Activated T-helper 17 cell treated with anti-CD3 and anti-CD28 coated beads, Interleukin-2, amount 50 U/mL, for 72 hours (primary cell): ENCODE results near the gene GOLGA3. TPM values are rescaled to one million over a fixed set of nuclear protein-coding genes. Genes with fewer than 3 reads are reported as not detected.
A peak's percentile ranks its signal among the peaks of the same experiment; 100 is the strongest.
"Not testable (repeated sequence)": the region's sequence is repeated elsewhere in the genome, so short reads cannot be mapped to it uniquely, and the experiment has no call there.

Source experiments
- ATAC-seq: fragments of 150-1000 bp; cut with Tn5 transposase; replicated peaks from 2 replicates; pipeline ENCODE4 v1.10.0; 2021; ENCODE audit warnings: mild to moderate bottlenecking, moderate library complexity
- H3K27ac Mint-ChIP-seq: one replicate; pipeline ENCODE4 v1.8.0; 2022; ENCODE audit warnings: mixed read lengths
- H3K27me3 Mint-ChIP-seq: one replicate; pipeline ENCODE4 v1.8.0; 2022; ENCODE audit warnings: mixed read lengths
- H3K36me3 Mint-ChIP-seq: one replicate; pipeline ENCODE4 v1.8.0; 2022; ENCODE audit warnings: low read depth, mild to moderate bottlenecking, mixed read lengths
- H3K4me1 Mint-ChIP-seq: one replicate; pipeline ENCODE4 v1.8.0; 2022; ENCODE audit warnings: mixed read lengths
- H3K4me3 Mint-ChIP-seq: one replicate; pipeline ENCODE4 v1.8.0; 2022; ENCODE audit warnings: mild to moderate bottlenecking, mixed read lengths
- H3K9me3 Mint-ChIP-seq: one replicate; pipeline ENCODE4 v1.8.0; 2022; ENCODE audit warnings: mixed read lengths
- total RNA-seq, 2 donors: library from RNA; stranded (reverse); gene quantifications; one replicate each; pipeline ENCODE4 v1.2.3, GENCODE V29; 2022

Gene GOLGA3
- total RNA-seq, result 10 to 100 TPM; 51.8 to 56.8 TPM

GRCh38 chr12:132828706-132829534 is at the start of gene GOLGA3:
Gene GOLGA3, minus strand, starts transcription at chr12:132828869. Its CDS starts 6,741 bp downstream, at chr12:132822128.
- H3K4me1 Mint-ChIP-seq, result peaks cover 21% of the 10 kb centered on the region
- H3K27ac Mint-ChIP-seq, result peak within 1 kb of the TSS; percentile 99
- peaks cover 50% of the 10 kb centered on the region for H3K36me3 Mint-ChIP-seq
- peak within 1 kb of the TSS; percentile 94 for H3K4me3 Mint-ChIP-seq
- H3K9me3 Mint-ChIP-seq, result no peaks in the 10 kb centered on the region
- ATAC-seq, result peak; percentile 93
- H3K27me3 Mint-ChIP-seq, result no peaks in the 10 kb centered on the region

DNA sequence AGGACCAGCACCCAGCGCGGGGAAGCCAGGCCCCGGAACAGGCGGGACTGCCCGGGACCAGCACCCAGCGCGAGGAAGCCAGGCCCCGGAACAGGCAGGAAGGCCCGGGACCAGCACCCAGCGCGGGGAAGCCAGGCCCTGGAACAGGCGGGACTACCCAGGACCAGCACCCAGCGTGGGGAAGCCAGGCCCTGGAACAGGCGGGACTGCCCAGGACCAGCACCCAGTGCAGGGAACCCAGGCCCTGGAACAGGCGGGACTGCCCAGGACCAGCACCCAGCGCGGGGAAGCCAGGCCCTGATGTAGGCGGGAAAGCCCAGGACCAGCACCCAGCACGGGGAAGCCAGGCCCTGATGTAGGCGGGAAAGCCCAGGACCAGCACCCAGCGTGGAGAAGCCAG is 46.0 kb upstream of the GOLGA3 start:
- peaks cover 84% of the 10 kb centered on the region for H3K36me3 Mint-ChIP-seq

DNA sequence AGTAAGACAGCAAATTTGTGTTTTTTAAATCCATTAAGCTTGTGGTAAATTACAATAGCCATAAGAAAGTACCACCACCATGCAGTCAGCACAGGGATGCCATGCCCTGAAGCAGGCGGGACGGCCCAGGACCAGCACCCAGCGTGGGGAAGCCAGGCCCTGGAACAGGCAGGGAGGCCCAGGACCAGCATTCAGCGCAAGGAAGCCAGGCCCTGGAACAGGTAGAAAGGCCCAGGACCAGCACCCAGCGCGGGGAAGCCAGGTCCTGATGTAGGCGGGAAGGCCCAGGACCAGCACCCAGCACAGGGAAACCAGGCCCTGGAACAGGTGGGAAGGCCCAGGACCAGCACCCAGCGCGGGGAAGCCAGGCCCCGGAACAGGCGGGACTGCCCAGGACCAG is 45.5 kb upstream of the GOLGA3 start:
- H3K27me3 Mint-ChIP-seq, result no peaks in the 10 kb centered on the region
- peak overlapping the region; percentile 29 for H3K4me3 Mint-ChIP-seq
- no peaks in the 10 kb centered on the region for H3K9me3 Mint-ChIP-seq
- H3K27ac Mint-ChIP-seq, result peak overlapping the region; percentile 58
- no peaks in the 10 kb centered on the region for H3K4me1 Mint-ChIP-seq
- ATAC-seq, result no peak
- H3K36me3 Mint-ChIP-seq, result peaks cover 84% of the 10 kb centered on the region

More for the DNA sequence above, 46.0 kb upstream of the GOLGA3 start:
- not testable (repeated sequence) for H3K4me3 Mint-ChIP-seq, H3K4me1 Mint-ChIP-seq, ATAC-seq, H3K9me3 Mint-ChIP-seq, H3K27me3 Mint-ChIP-seq, H3K27ac Mint-ChIP-seq

- ATAC-seq, result peak; percentile 31
Measured at GRCh38 chr12:132873724-132874123, 45.1 kb upstream of the GOLGA3 start.

DNA sequence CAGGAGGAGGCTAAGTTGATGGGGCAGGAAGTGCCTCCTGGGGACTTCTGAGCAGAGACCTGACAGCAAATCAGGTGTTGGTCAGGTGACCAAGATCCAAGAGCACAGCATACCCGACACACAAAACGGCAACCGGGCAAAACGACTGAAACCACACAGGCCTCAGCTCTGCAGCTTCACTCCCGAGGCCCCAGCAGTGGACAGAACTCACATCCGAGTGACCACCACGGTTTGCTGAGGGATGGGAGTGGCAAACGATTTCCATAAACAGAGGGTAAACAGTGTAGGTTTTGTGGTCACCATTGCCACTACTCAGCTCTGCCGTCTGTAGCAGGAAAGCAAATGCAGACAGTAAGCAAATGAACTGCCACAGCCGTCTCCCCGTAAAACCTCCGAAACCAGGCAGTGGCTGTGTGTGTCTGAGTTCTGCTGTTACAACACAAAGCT is 44.3 kb upstream of the GOLGA3 start:
- H3K4me1 Mint-ChIP-seq, result no peaks in the 10 kb centered on the region
- H3K27me3 Mint-ChIP-seq, result no peaks in the 10 kb centered on the region
- peak overlapping the region; percentile 26 for H3K4me3 Mint-ChIP-seq
- H3K9me3 Mint-ChIP-seq, result no peaks in the 10 kb centered on the region
- peak; percentile 83 for ATAC-seq
- peaks cover 85% of the 10 kb centered on the region for H3K36me3 Mint-ChIP-seq
- no peak overlapping the region for H3K27ac Mint-ChIP-seq

More at GRCh38 chr12:132873724-132874123, 45.1 kb upstream of the GOLGA3 start:
- Mint-ChIP-seq H3K9me3 (no peaks in the 10 kb centered on the region), H3K27ac (peak overlapping the region; percentile 58), H3K27me3 (no peaks in the 10 kb centered on the region), H3K4me1 (no peaks in the 10 kb centered on the region), H3K36me3 (peaks cover 82% of the 10 kb centered on the region), H3K4me3 (peak overlapping the region; percentile 29)

DNA sequence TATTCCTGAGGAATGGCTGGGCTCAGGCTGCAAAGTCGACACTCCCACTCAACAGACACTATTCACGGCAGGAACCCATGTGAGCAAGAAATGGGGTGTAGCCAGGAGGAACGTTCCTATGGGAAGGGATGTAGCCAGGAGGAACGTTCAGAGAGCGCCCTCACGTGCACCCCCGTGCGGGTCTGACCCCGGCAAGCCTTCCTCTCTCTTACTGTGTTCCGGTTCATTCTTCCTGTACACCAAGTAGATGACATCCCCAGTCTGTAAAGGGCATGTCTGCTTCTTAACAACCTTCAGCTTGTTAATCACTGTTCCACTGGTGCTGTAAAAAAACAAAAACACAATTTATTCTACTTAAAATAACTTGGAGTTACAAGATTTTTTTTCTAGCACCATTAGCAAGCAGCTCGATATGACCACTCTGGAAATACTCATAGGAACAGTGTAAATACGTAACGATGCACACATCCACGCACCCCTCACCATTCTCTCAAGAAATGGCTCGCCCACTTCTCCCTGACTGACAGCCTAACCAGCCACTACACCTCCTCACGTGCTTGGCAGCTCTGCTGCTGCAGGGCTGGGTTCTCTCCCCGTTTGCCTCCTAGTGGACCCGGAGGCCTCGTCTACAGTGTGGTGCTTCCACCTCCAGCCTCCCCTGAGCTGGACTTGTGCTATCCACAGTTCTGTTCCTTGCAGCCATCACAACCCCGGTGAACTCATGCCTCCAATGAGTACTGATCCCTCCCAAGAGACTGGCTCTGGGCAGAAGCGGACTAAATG is 43.6 kb upstream of the GOLGA3 start:
- H3K4me3 Mint-ChIP-seq, result peak overlapping the region; percentile 26
- no peaks in the 10 kb centered on the region for H3K9me3 Mint-ChIP-seq
- no peaks in the 10 kb centered on the region for H3K27me3 Mint-ChIP-seq
- peaks cover 6% of the 10 kb centered on the region for H3K4me1 Mint-ChIP-seq
- peaks cover 85% of the 10 kb centered on the region for H3K36me3 Mint-ChIP-seq
- H3K27ac Mint-ChIP-seq, result no peak overlapping the region
- no peak for ATAC-seq

DNA sequence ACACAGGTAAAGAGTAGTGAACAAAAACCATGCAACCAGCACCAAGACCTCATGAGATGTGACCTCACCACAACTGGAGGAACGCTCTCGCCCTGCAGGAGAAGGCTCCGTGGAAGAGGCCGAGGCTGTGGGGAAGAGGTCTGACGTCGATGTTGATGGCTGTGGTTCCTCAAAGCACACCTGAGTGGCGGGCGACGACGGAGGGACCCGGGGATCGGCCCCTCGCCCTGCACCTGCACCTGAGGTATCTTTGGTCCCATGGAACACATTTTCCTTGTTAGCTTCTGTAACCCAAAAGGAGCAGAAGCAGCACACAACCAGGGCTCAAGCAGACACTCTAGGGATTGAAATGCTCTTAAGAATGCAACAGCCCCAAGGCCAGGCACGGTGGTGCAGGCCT is 40.9 kb upstream of the GOLGA3 start:
- no peak overlapping the region for H3K27ac Mint-ChIP-seq
- H3K27me3 Mint-ChIP-seq, result no peaks in the 10 kb centered on the region
- H3K36me3 Mint-ChIP-seq, result peaks cover 83% of the 10 kb centered on the region
- no peaks in the 10 kb centered on the region for H3K9me3 Mint-ChIP-seq
- no peak overlapping the region for H3K4me3 Mint-ChIP-seq
- ATAC-seq, result no peak
- H3K4me1 Mint-ChIP-seq, result peaks cover 11% of the 10 kb centered on the region

GRCh38 chr12:132866251-132866828 is 37.7 kb upstream of the GOLGA3 start:
- ATAC-seq, result no peak
- no peaks in the 10 kb centered on the region for H3K9me3 Mint-ChIP-seq
- H3K36me3 Mint-ChIP-seq, result peaks cover 80% of the 10 kb centered on the region
- peaks cover 11% of the 10 kb centered on the region for H3K4me1 Mint-ChIP-seq
- peak overlapping the region; percentile 44 for H3K4me3 Mint-ChIP-seq
- H3K27me3 Mint-ChIP-seq, result no peaks in the 10 kb centered on the region
- H3K27ac Mint-ChIP-seq, result peak overlapping the region; percentile 90

- Mint-ChIP-seq H3K36me3 (peaks cover 78% of the 10 kb centered on the region), H3K4me3 (no peak overlapping the region), H3K9me3 (no peaks in the 10 kb centered on the region), H3K4me1 (no peaks in the 10 kb centered on the region), H3K27me3 (no peaks in the 10 kb centered on the region), H3K27ac (no peak overlapping the region)
- no peak for ATAC-seq
Measured at GRCh38 chr12:132861558-132861957, 32.9 kb upstream of the GOLGA3 start.

DNA sequence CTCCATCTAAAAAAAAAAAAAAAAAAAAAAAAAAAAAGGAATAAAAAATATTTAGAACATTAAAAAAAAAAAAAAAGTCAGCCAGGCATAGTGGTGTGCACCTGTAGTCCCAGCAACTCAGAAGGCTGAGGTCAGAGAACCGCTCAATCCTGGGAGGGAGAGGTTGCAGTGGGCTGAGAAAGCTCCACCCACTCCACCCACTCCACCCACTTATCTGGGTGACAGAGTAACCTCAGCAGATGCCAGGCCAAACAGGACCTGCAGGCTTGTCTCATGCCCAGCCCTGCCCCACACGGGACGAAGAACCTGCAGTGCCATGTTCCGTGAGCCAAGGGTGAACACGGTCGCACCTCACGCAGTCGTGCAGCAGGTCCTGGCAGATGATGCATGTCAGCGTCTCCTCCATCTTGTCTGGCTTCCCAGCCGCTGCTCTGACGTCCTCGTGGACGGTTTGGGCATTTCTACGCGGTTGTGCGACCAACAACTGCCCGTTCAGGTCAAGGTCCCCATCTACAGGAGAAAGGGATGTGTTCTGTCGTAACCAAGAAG is 30.1 kb upstream of the GOLGA3 start:
- peaks cover 85% of the 10 kb centered on the region for H3K36me3 Mint-ChIP-seq

GRCh38 chr12:132857019-132857418 is 28.4 kb upstream of the GOLGA3 start:
- not testable (repeated sequence) for H3K27ac Mint-ChIP-seq, H3K4me1 Mint-ChIP-seq, H3K4me3 Mint-ChIP-seq, H3K27me3 Mint-ChIP-seq, ATAC-seq, H3K9me3 Mint-ChIP-seq
- peaks cover 92% of the 10 kb centered on the region for H3K36me3 Mint-ChIP-seq

More for the DNA sequence above, 30.1 kb upstream of the GOLGA3 start:
- H3K27me3 Mint-ChIP-seq, result no peaks in the 10 kb centered on the region
- H3K27ac Mint-ChIP-seq, result no peak overlapping the region
- H3K4me3 Mint-ChIP-seq, result no peak overlapping the region
- H3K4me1 Mint-ChIP-seq, result no peaks in the 10 kb centered on the region
- ATAC-seq, result no peak
- H3K9me3 Mint-ChIP-seq, result no peaks in the 10 kb centered on the region

- no peaks in the 10 kb centered on the region for H3K4me1 Mint-ChIP-seq
- no peaks in the 10 kb centered on the region for H3K27me3 Mint-ChIP-seq
- no peak overlapping the region for H3K27ac Mint-ChIP-seq
- H3K9me3 Mint-ChIP-seq, result no peaks in the 10 kb centered on the region
- no peak overlapping the region for H3K4me3 Mint-ChIP-seq
- peaks cover 92% of the 10 kb centered on the region for H3K36me3 Mint-ChIP-seq
- no peak for ATAC-seq
Measured at GRCh38 chr12:132856581-132856980, 27.9 kb upstream of the GOLGA3 start.

- not testable (repeated sequence) for H3K9me3 Mint-ChIP-seq, H3K27me3 Mint-ChIP-seq, ATAC-seq, H3K4me1 Mint-ChIP-seq, H3K27ac Mint-ChIP-seq, H3K4me3 Mint-ChIP-seq
- peaks cover 92% of the 10 kb centered on the region for H3K36me3 Mint-ChIP-seq
Measured at GRCh38 chr12:132855211-132855610, 26.5 kb upstream of the GOLGA3 start.
